GM12872 (cell line): ENCODE data around the gene ZNF581.

Experiments
- TF ChIP-seq, protein P1 (sequence below): IDR thresholded peaks from 3 replicates; pipeline ENCODE4 v1.5.1; 2011; ENCODE audit warnings: low read depth, mild to moderate bottlenecking, low read length, moderate library complexity; ENCODE audit not compliant: insufficient read depth

ZNF581 gene

DNA sequence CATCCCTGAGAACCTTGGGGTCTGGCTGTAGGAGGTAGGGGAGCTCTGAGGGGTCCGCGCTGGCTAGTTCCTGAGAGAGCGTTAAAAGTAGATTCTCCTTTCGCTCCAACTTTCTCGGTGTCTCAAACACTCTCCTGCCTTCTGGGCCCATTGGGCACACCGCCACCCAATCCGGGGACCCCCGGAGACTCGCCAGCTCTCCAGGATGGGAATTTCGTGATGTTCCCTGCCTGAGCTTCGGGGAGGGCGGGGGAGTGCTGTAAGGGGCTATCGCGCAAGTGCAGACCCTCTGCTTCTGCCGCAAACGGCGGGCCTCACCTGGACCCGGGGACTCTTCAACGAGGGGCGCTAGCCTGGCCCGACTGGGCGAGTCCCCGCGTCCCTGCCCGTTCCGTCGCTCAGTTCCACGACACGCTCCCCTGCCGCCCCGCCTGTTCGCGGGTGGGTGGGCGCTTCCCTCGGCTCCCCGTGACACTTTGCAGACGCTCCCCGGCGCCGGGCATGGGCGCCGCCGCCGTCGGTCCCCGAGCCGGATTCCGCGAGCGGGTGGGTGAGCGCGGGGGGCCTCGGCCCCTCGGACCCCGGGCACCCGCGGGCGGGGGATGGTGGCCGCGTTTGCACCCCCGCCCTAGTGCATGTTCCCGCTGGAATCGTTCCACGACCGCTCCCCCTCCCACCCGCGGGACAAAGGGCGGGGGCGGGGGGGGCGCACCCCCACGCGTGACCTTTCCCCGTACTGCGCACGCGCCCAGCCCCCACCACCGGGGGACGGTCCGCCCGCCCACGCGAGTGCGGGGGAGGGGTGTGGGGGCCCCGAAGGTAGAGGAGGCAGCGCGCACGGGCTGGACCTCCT is 4.5 kb downstream of the ZNF581 start, which contains the start of gene CCDC106:
TSS of gene CCDC106 (plus strand) at position 481 of the 853 bp plus-strand sequence. CDS start 835 bp downstream, outside the sequence.
- TF ChIP-seq, protein P1, sequence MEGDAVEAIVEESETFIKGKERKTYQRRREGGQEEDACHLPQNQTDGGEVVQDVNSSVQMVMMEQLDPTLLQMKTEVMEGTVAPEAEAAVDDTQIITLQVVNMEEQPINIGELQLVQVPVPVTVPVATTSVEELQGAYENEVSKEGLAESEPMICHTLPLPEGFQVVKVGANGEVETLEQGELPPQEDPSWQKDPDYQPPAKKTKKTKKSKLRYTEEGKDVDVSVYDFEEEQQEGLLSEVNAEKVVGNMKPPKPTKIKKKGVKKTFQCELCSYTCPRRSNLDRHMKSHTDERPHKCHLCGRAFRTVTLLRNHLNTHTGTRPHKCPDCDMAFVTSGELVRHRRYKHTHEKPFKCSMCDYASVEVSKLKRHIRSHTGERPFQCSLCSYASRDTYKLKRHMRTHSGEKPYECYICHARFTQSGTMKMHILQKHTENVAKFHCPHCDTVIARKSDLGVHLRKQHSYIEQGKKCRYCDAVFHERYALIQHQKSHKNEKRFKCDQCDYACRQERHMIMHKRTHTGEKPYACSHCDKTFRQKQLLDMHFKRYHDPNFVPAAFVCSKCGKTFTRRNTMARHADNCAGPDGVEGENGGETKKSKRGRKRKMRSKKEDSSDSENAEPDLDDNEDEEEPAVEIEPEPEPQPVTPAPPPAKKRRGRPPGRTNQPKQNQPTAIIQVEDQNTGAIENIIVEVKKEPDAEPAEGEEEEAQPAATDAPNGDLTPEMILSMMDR: no peak

- TF ChIP-seq, protein P1: no peak
These were observed 5.3 kb downstream of the ZNF581 start for GRCh38 chr19:55648585-55649267.

DNA sequence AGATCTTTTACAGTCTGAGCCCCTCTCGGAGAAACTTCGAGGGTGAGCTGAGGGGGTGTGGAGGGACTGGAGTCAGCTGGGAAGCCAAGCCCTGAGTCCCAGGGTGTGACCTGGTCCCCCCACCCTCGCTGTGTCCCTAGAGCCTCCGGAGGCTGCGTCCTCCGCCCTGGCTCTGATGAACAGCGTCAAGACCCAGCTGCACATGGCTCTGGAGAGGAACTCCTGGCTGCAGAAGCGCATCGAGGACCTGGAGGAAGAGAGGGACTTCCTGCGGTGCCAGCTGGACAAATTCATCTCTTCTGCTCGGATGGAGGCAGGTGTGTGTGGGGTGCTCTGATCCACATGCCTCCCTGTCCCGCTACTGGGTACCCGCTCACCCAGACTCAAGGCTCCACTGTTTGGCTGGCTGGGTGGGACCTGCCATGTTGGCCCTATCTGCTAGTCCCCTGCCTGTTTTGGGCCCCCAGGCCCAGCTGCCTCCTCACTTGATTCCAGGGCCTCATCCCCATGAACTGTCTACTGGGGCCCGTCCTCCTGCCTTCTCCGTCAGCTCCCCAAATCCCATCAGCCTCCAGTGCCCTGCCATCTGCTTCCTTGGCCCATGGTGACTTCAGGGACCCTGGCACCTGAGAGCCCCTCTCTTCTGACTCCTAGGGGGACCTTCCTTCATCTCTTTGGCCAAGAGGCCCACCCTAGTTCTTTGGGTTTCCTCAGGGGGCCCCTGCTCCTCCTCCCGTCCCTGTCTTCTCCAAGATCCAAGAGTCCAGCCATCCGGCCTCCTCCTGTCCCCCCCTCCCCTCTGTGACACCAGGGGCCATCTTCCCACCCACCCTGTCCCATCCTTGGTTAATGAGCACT is 6.0 kb downstream of the ZNF581 start:
- TF ChIP-seq, protein P1: no peak

DNA sequence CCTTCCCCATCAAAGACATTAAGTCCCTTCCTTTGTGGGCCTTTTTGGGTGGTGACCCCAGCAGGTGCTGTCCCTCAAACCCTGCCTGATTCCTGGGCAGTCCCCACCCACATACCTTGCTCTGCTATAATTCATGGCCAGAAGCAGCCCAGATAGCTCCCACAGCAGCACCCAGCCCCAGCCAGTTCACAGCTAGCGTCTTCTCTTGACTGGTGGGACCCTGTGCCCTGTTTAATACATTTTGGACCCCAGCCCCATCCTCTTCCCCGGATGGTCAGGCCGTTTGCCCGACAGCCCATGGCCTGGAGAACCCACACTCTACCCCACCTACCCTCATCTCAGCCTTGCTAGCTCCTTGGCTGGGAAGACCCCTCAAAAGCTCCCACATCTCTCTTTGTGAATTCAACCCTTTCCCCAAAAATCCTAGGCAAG is 6.7 kb downstream of the ZNF581 start:
- TF ChIP-seq, protein P1: no peak

DNA sequence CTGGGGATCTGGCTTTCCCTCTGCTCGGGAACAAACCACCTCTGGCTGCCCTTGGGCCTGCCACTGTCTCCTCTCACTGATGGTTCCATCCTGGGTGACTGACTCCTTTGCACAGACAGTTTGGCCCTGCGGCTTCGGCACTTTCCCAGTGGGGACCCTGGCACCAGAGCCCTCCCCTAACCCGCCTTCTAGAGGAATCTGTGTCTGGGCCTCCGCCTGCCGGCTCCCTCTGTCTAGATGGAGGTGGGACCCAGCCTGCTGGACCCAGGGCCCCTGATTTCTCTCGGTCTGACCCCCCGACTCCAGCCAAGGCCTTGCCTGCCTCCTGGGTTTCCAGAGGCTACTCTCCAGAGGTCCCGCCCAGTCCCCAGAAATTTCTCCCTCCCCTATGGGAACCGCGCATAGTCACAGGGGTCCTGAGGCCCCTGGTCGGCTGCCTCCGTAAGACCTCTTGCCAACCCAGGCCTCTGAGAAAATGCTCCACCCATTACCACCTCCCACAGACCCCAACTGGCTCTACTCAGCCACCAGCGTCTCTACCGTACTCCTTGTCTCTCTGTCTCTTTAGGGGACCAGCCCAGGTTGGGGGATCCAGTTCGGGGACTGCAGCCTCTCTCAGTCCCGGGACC is 7.3 kb downstream of the ZNF581 start:
- TF ChIP-seq, protein P1: no peak

DNA sequence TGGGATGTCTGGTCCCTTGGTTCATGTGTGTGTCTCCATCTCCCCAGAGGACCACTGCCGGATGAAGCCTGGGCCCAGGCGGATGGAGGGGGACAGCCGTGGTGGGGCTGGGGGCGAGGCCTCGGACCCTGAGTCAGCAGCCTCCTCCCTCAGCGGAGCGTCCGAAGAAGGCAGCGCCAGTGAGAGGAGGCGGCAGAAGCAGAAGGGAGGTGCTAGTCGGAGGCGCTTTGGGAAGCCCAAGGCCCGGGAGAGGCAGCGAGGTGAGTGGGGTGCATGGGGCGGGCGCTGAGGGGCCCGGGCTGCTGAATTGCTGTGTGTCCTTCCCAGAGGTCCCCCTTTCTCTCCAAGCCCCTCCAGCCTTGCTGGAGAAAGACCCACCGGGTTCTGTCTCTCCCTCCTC is 7.8 kb downstream of the ZNF581 start:
- TF ChIP-seq, protein P1: no peak
